GM21619 (cell line): Measurements from ENCODE around the gene CFAP299.

Experiments used
- ATAC-seq: cut with Tn5 transposase; IDR thresholded peaks from one replicate; pipeline ENCODE4 v1.9.1; 2021; ENCODE audit not compliant: unreplicated experiment

The CFAP299 gene

GRCh38 chr4:80387390-80388283 lies 52.1 kb downstream of the CFAP299 start:
- ATAC-seq, result no peak

- no peak for ATAC-seq
Measured at GRCh38 chr4:80388284-80388607, 52.7 kb downstream of the CFAP299 start.

- ATAC-seq, result no peak
Measured at GRCh38 chr4:80390178-80390577, 54.6 kb downstream of the CFAP299 start.

- ATAC-seq, result peak; percentile 58
Measured at GRCh38 chr4:80393246-80393969, 57.9 kb downstream of the CFAP299 start.

GRCh38 chr4:80393970-80394250 lies 58.4 kb downstream of the CFAP299 start:
- no peak for ATAC-seq

- no peak for ATAC-seq
Measured at GRCh38 chr4:80407246-80407645, 71.7 kb downstream of the CFAP299 start.

- ATAC-seq, result no peak
Measured at GRCh38 chr4:80409809-80410208, 74.3 kb downstream of the CFAP299 start.

GRCh38 chr4:80412322-80412721 lies 76.8 kb downstream of the CFAP299 start:
- no peak for ATAC-seq

GRCh38 chr4:80413086-80413485 lies 77.6 kb downstream of the CFAP299 start:
- no peak for ATAC-seq

- no peak for ATAC-seq
Measured at GRCh38 chr4:80417019-80417418, 81.5 kb downstream of the CFAP299 start.

- no peak for ATAC-seq
Measured at GRCh38 chr4:80419946-80420345, 84.4 kb downstream of the CFAP299 start.

- ATAC-seq, result no peak
Measured at GRCh38 chr4:80420638-80421037, 85.1 kb downstream of the CFAP299 start.

- ATAC-seq, result peak; percentile 52
Measured at GRCh38 chr4:80422727-80423404, 87.3 kb downstream of the CFAP299 start.

GRCh38 chr4:80423553-80424224 lies 88.2 kb downstream of the CFAP299 start:
- no peak for ATAC-seq

GRCh38 chr4:80424225-80424581 lies 88.7 kb downstream of the CFAP299 start:
- no peak for ATAC-seq

GRCh38 chr4:80425124-80426100 lies 89.9 kb downstream of the CFAP299 start:
- ATAC-seq, result no peak

- ATAC-seq, result no peak
Measured at GRCh38 chr4:80431203-80431965, 95.9 kb downstream of the CFAP299 start.

- ATAC-seq, result no peak
Measured at GRCh38 chr4:80434238-80434637, 98.7 kb downstream of the CFAP299 start.

GRCh38 chr4:80438016-80438415 lies 102.5 kb downstream of the CFAP299 start:
- no peak for ATAC-seq
